ENCODE results near the gene PRR33.

DNA sequence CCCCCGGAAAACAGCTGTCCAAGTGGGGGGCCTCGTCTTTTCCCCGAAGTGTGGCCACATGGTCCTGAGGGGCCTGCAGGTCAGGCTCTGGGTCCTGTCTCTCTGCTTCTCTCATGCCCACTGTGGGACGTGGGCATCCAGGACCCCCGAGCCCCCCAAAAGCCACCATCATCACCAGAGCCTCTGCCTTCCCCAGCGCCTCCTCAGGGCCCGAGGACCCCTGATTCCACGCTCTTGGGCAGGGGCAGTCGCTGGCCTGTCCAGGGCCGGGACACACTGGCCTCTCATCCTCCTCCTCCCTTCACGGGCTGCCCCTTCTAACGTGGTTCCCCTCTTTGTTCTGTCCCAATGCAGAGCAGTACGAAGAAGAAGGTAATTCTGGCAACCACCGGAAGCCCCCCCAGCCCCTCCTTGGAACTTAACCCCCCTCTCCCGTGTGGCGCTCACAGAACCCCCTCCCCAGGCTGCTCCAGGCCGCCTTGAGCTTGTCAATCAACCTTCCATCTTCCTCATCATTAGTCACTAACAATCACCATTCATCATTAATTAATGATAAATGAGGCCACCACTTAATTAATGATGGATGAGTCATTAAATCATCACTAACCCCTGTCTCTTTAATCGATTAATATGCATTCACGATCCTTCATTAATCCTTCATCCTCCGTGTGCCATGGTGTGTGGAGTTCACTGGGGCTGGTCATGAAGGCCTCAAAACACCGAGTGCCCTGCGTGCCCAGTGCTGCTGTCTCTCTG is 31.7 kb upstream of the PRR33 start:
- TF ChIP-seq, protein P1, sequence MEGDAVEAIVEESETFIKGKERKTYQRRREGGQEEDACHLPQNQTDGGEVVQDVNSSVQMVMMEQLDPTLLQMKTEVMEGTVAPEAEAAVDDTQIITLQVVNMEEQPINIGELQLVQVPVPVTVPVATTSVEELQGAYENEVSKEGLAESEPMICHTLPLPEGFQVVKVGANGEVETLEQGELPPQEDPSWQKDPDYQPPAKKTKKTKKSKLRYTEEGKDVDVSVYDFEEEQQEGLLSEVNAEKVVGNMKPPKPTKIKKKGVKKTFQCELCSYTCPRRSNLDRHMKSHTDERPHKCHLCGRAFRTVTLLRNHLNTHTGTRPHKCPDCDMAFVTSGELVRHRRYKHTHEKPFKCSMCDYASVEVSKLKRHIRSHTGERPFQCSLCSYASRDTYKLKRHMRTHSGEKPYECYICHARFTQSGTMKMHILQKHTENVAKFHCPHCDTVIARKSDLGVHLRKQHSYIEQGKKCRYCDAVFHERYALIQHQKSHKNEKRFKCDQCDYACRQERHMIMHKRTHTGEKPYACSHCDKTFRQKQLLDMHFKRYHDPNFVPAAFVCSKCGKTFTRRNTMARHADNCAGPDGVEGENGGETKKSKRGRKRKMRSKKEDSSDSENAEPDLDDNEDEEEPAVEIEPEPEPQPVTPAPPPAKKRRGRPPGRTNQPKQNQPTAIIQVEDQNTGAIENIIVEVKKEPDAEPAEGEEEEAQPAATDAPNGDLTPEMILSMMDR (conservative IDR thresholded peaks at IDR 0.05 in 1 of 2, IDR thresholded peaks at IDR 0.05 in 1 of 2; ENCODE audit: extremely low read depth in 1 of 2, insufficient read depth in 1 of 2, low read depth in 1 of 2, low read length in 2 of 2), result no peak
- TF ChIP-seq EZH2 (IDR thresholded peaks at IDR 0.05; ENCODE audit: borderline replicate concordance, low read length), result no peak

Data from mammary epithelial cell (primary cell).